Muscle of arm (tissue), 12 donors: ENCODE data around the gene FASN. TPM values are rescaled to one million over a fixed set of nuclear protein-coding genes. Genes with fewer than 3 reads are reported as not detected.

ENCODE experiments used
- DNase-seq: peaks from one replicate; pipeline ENCODE4 v3.0.0-alpha.2; 2013
- polyA plus RNA-seq, 12 donors: library from polyadenylated mRNA; unstranded; fragments of 120-200 nt; gene quantifications; one replicate each; pipeline ENCODE4 v1.2.1, GENCODE V29; 2013; ENCODE audit not compliant: insufficient read length in 12 of 12

Gene FASN
- polyA plus RNA-seq, 12 donors = 15.7 to 62.2 (median 24.1) TPM; not detected in 1

DNA sequence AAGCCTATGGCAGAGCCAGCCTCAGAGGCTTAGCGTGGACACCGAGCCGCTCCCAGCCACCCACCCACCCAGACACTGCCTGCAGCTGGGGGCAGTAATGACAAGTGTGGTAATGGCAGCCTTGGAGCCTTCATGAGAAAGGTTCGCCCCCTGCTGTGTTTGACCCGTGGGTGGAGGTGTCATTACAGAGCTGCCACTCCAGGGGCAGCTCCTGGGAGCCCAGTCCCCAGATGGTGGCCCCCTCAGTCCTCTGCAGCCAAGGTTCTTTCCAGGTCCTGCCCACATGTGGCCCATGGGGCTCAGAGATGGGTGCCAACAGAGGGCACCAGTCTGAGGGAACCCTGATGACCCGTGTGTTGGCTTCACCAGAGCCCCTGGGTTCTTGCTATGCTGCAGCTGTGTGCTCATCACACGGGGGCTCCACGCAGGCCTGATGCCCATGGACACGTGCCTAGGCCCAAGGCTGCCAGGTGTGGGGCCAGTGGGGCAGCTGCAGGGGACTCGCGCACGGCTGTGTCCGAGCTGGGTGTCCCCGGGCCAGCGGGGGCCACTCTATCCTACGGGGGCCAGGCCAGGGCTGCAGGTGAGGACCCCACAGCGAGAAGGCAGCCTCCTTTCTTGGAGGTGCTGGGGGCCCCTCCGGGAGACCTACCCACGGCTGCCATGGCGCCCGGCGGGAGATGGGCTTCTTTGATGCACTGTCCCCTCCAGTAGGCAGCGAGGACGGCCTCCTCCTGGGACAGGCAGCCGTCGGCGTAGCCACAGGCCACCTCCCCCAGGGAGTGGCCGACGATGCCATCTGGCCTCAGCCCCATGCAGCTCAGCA, 8.1 kb downstream of the FASN start:
- no peak for DNase-seq

GRCh38 chr17:82088838-82089722, 9.0 kb downstream of the FASN start:
- no peak for DNase-seq

GRCh38 chr17:82087961-82088837, 9.8 kb downstream of the FASN start:
- DNase-seq = no peak

DNA sequence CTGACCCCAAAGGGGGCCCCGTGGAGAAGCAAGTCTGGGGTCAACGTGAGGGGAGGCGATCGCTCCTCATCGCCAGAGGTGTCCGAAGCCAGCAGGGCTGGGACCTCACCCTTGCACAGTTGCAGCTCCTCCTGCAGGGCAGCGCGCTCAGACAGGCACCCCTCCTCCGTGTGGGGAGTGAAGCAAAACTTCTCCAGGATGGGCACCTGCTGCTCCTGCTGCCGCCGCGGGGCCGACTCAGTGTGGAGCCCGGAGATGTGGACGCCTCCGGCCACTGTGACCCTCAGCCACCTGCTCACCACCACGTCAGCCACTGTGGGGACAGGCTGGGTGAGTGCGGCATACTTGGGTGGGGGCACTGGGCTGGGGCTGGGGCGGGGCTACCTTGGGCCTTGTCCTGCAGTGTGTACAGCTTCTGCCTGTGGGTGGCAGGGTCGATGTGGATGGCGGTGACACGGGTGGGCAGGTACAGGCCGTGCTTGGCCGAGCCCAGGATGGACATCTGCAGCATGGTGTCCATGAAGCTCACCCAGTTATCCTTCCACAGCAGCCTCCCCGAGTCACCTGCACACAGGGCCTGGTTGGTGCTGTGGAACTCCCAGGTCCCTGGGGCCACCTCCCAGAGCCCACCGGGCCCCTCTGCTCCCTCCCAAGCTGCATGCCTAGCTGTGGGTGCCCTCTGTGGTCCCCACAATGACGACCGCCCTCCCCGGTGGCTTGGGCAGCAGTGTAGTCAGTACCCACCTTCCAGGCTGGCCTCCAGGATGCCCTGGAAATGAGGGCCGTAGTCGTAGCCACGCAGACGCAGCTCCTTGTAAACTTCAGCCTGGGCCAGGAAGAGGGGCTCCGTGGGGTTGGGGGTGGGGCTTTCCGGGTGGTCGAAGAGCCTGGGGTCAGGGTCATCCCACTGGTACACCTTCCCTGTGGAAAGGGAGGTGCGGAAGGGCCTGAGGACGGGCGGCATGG, 10.8 kb downstream of the FASN start:
- no peak for DNase-seq

GRCh38 chr17:82085931-82086764, 11.9 kb downstream of the FASN start:
- no peak for DNase-seq

DNA sequence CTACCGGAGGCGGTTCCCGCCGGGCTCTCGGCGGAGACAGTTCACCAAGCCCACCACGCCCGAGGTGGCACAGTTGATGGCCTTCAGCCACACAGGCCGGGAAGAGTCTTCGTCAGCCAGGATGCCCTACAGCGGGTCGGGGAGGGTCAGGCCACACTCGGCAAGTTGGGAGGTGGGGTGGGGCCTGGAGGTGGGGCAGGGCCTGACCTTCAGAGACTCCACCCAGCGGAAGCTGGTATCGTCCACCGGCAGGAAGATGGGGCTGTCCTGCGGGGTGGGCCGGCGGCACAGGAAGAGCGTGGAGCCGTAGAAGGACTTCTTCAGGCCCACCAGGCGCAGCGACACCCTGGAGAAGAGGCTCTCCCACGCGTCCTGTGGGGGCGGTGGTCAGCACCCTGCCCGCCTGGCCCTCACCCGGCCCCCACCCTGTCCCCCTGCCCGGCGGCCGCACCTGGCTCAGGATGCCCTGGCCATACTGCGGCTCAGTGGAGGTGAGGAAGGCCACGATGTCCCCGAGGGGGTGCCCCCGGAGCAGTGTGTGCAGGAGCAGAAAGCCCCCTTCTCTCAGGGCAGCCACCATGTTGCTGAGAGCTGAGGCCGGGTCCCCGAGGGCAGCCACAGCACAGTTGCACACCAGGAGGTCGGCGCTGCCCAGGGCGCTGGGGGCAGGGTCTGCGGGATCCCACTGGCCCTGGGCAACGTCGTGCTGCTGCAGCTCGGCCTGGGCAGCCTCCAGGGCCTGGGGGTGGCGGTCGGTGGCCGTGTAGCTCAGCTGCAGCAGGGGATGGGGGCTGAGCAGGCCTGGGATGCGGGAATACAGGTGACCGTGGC, 12.8 kb downstream of the FASN start:
- no peak for DNase-seq

GRCh38 chr17:82084373-82085030, 13.5 kb downstream of the FASN start:
- DNase-seq = no peak

DNA sequence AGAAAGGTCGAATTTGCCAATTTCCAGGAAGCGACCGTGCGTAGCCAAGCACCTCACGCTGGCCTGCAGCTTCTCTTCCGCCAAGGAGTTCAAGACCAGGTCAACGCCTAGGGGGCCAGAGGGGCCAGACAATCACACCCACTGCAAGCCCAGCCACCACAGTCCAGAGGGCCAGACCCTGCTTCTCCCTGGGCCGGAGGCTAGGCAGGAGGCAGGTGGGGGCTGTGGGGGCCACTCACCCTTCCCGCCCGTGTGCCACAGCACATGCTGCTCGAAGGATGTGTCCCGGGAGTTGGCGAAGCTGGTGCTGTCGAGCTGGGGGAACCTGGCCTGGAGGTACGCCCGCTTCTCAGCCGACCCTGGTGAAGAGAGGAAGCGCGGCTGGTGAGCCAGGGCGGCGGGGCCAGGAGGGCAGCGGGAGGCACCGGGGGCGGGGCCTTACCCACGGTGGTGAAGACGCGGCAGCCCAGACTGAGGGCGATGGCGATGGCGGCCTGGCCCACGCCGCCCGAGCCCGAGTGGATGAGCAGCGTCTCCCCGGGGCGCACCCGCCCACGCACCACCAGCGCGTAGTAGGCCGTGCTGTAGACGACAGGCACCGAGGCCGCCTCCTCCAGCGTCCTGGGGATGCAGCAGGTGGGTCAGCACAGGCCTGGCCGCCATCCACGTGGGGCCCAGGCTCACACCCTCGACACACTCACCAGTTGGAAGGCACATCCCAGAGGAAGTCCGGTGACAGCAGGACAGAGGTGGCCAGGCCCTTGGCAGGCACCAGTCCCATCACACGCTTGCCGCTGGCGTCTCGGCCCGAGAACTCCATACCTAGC, 14.3 kb downstream of the FASN start:
- DNase-seq = no peak

GRCh38 chr17:82083009-82083408, 15.0 kb downstream of the FASN start:
- DNase-seq = no peak

GRCh38 chr17:82082456-82082855, 15.6 kb downstream of the FASN start:
- no peak for DNase-seq

- no peak for DNase-seq
Observed at GRCh38 chr17:82081966-82082365, 16.1 kb downstream of the FASN start.

- DNase-seq = no peak
Observed at GRCh38 chr17:82081546-82081945, 16.5 kb downstream of the FASN start.

- DNase-seq = no peak
Observed at GRCh38 chr17:82080789-82081464, 17.1 kb downstream of the FASN start.

- no peak for DNase-seq
Observed at GRCh38 chr17:82080048-82080788, 17.8 kb downstream of the FASN start.

GRCh38 chr17:82079001-82079677, 18.9 kb downstream of the FASN start:
- DNase-seq = no peak
